Measurements from ENCODE around the gene PUDP. TPM values are rescaled to one million over a fixed set of nuclear protein-coding genes. Genes with fewer than 3 reads are reported as not detected.

The PUDP gene
- total RNA-seq, 4 donors from 2014 or later: 15.9 to 38.0 (median 23.9) TPM

GRCh38 chrX:7115557-7115956, 32.4 kb downstream of the PUDP start:
- Histone ChIP-seq H3K4me3 (no peak overlapping the region), H3K27me3 (no peaks in the 10 kb centered on the region), H3K27ac (no peak overlapping the region), H3K36me3 (no peaks in the 10 kb centered on the region), H3K9me3 (no peaks in the 10 kb centered on the region), H3K4me1 (peaks cover 0 to 2% (median 0%) of the 10 kb centered on the region in 4 donors)
- TF ChIP-seq POLR2A (IDR thresholded peaks at IDR 0.05): no peak
- no peak for TF ChIP-seq CTCF (IDR thresholded peaks at IDR 0.05)
- no peak for DNase-seq

GRCh38 chrX:7112071-7112470, 35.9 kb downstream of the PUDP start:
- Histone ChIP-seq H3K4me1 (peaks cover 0 to 4% (median 0%) of the 10 kb centered on the region in 4 donors), H3K36me3 (no peaks in the 10 kb centered on the region), H3K27ac (no peak overlapping the region), H3K27me3 (no peaks in the 10 kb centered on the region), H3K9me3 (no peaks in the 10 kb centered on the region), H3K4me3 (no peak overlapping the region)
- TF ChIP-seq POLR2A (IDR thresholded peaks at IDR 0.05) (no peak), CTCF (IDR thresholded peaks at IDR 0.05) (no peak)
- no peak for DNase-seq

GRCh38 chrX:7111518-7111917, 36.4 kb downstream of the PUDP start:
- no peaks in the 10 kb centered on the region for H3K27me3 ChIP-seq
- no peaks in the 10 kb centered on the region for H3K9me3 ChIP-seq
- H3K4me3 ChIP-seq: no peak overlapping the region
- H3K36me3 ChIP-seq: no peaks in the 10 kb centered on the region
- peaks cover 0 to 4% (median 0%) of the 10 kb centered on the region in 4 donors for H3K4me1 ChIP-seq
- no peak for DNase-seq
- no peak overlapping the region for H3K27ac ChIP-seq
- TF ChIP-seq CTCF (IDR thresholded peaks at IDR 0.05): no peak
- TF ChIP-seq POLR2A (IDR thresholded peaks at IDR 0.05): no peak

- no peak for DNase-seq
- no peaks in the 10 kb centered on the region for H3K27me3 ChIP-seq
- H3K36me3 ChIP-seq: no peaks in the 10 kb centered on the region
- peaks cover 0 to 4% (median 0%) of the 10 kb centered on the region in 4 donors for H3K4me1 ChIP-seq
- H3K4me3 ChIP-seq: no peak overlapping the region
- H3K9me3 ChIP-seq: no peaks in the 10 kb centered on the region
- no peak overlapping the region for H3K27ac ChIP-seq
- TF ChIP-seq CTCF (IDR thresholded peaks at IDR 0.05) (no peak), POLR2A (IDR thresholded peaks at IDR 0.05) (no peak)
Observed at GRCh38 chrX:7110821-7111276, 37.1 kb downstream of the PUDP start.

GRCh38 chrX:7109838-7110793, 37.8 kb downstream of the PUDP start:
- Histone ChIP-seq H3K36me3 (no peaks in the 10 kb centered on the region), H3K4me1 (peaks cover 0 to 4% (median 0%) of the 10 kb centered on the region in 4 donors), H3K9me3 (no peaks in the 10 kb centered on the region), H3K4me3 (no peak overlapping the region), H3K27ac (no peak overlapping the region), H3K27me3 (no peaks in the 10 kb centered on the region)
- TF ChIP-seq POLR2A (IDR thresholded peaks at IDR 0.05) (no peak), CTCF (IDR thresholded peaks at IDR 0.05) (no peak)
- DNase-seq: no peak

All from Peyer's patch (tissue), 4 donors.